Measurements from ENCODE around the gene MCEE. TPM values are rescaled to one million over a fixed set of nuclear protein-coding genes. Genes with fewer than 3 reads are reported as not detected.

The MCEE gene
- total RNA-seq (2022; extraction: Qiagen RNA extraction): 10.1 to 11.9 TPM (median 10.9 TPM) in 5 replicates

GRCh38 chr2:71130152-71130904 lies at the start of gene MCEE, which contains the start of gene MPHOSPH10:
TSS of gene MCEE (minus strand) at chr2:71130229. CDS start at chr2:71130219, 10 bp downstream.
TSS of gene MPHOSPH10 (plus strand) at chr2:71130634. CDS start at chr2:71130666, 32 bp downstream.

GRCh38 chr2:71068218-71069035 lies 61.6 kb downstream of the MCEE start, which contains the start of gene NAGK:
TSS of gene NAGK (plus strand) at chr2:71068648. CDS start at chr2:71068684, 36 bp downstream.

Other genes starting within 250 kb of the MCEE start
- gene VAX2, start 229.7 kb downstream of the MCEE start, total RNA-seq (2022; extraction: Qiagen RNA extraction): 3.1 to 5.4 TPM (median 3.7 TPM) in 5 replicates
- 1.2 to 2.4 TPM (median 1.8 TPM) in 5 replicates for gene ATP6V1B1, start 194.3 kb downstream of the MCEE start, total RNA-seq (2022; extraction: Qiagen RNA extraction)
- 0.11 to 0.28 TPM (median 0.20 TPM) in 4 of 5 replicates, not detected in the other for gene ANKRD53, start 151.6 kb downstream of the MCEE start, total RNA-seq (2022; extraction: Qiagen RNA extraction)
- gene TEX261, start 135.4 kb downstream of the MCEE start, total RNA-seq (2022; extraction: Qiagen RNA extraction): 72.3 to 89.4 TPM (median 86.6 TPM) in 5 replicates
- gene NAGK, start 61.6 kb downstream of the MCEE start, total RNA-seq (2022; extraction: Qiagen RNA extraction): 67.7 to 84.9 TPM (median 79.8 TPM) in 5 replicates
- 40.5 to 45.6 TPM (median 42.6 TPM) in 5 replicates for gene MPHOSPH10, start 405 bp upstream of the MCEE start, total RNA-seq (2022; extraction: Qiagen RNA extraction)
- 0.24 to 0.33 TPM (median 0.30 TPM) in 5 replicates for gene PAIP2B, start 96.9 kb upstream of the MCEE start, total RNA-seq (2022; extraction: Qiagen RNA extraction)
- 62.3 to 72.8 TPM (median 66.6 TPM) in 5 replicates for gene ZNF638, start 201.6 kb upstream of the MCEE start, total RNA-seq (2022; extraction: Qiagen RNA extraction)

Data from A549 treated with dexamethasone at 1 μM for 4 hours (cell line).